ENCODE data around the gene ROBO1.
A peak's percentile ranks its signal among the peaks of the same experiment; 100 is the strongest.

ROBO1 gene

GRCh38 chr3:79057756-79058155 is 710.0 kb downstream of the ROBO1 start:
- no peak for DNase-seq (ENCODE audit: low spot score)

GRCh38 chr3:79056498-79056897 is 711.3 kb downstream of the ROBO1 start:
- DNase-seq (ENCODE audit: low spot score), result no peak

- DNase-seq (ENCODE audit: low spot score), result no peak
These were observed 715.6 kb downstream of the ROBO1 start for GRCh38 chr3:79052054-79052681.

- no peak for DNase-seq (ENCODE audit: low spot score)
These were observed 720.2 kb downstream of the ROBO1 start for GRCh38 chr3:79047581-79047980.

DNA sequence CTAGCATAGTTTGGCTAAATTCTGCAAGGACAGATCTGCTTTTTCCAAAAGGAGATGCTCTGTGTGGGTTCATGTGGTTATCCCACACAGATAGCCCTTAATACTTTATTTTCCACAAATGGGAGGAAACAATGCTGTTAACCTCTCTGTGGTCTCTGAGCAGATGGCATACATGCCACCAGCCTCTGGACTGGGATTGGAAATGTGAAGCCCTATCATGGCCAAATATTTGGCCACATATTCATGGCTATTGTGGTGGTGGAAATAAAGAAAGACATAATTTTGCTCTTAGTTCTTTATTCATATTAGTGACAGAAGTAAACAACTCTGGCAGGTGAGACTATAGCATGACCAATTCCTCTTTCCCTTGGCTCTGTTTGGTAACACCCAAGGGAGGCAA is 726.2 kb downstream of the ROBO1 start:
- no peak for DNase-seq (ENCODE audit: low spot score)

DNA sequence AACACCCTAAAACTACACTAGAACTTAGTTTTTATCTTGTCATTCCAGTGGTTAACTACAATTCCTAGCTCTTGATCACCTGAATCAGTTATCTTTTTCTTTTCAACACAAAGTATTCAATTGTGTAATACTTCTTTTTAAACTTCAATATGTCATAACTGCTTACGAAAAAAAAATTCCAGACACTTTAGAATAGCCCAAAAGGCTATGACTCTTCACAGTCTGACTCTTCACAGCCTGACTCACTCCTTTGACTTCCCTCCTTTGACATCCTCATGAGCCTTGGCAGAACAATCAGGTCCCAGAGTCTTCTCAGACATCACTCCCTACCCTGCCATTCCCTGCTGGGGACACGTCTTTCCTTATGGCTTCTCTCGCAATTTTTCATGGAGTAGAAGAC is 727.1 kb downstream of the ROBO1 start:
- DNase-seq (ENCODE audit: low spot score), result peak; percentile 26

- no peak for DNase-seq (ENCODE audit: low spot score)
These were observed 727.7 kb downstream of the ROBO1 start for GRCh38 chr3:79040091-79040490.

DNA sequence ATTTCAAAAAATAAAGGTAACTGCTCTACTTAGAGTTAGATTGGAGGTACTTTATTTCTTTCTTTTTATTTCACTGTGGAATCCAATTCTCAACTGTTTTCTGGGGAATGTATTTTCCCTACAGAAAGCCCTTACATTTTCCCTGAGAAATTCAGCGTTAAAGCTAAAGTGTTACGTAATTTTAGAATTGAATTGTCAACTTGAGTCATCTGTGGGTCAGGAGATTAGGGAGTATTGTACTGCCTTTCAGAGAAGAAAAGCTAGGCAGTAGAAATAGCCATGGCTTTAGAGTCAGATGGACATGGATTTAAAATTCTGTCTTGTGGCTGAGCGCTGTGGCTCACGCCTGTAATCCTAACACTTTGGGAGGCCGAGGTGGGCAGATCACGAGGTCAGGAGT is 728.6 kb downstream of the ROBO1 start:
- no peak for DNase-seq (ENCODE audit: low spot score)

GRCh38 chr3:79038636-79039035 is 729.2 kb downstream of the ROBO1 start:
- DNase-seq (ENCODE audit: low spot score), result no peak

GRCh38 chr3:79038057-79038456 is 729.7 kb downstream of the ROBO1 start:
- no peak for DNase-seq (ENCODE audit: low spot score)

GRCh38 chr3:79032686-79033318 is 735.0 kb downstream of the ROBO1 start:
- DNase-seq (ENCODE audit: low spot score), result peak; percentile 12

- no peak for DNase-seq (ENCODE audit: low spot score)
These were observed 737.6 kb downstream of the ROBO1 start for GRCh38 chr3:79030157-79030556.

GRCh38 chr3:79028916-79029315 is 738.9 kb downstream of the ROBO1 start:
- DNase-seq (ENCODE audit: low spot score), result no peak

GRCh38 chr3:79027593-79027992 is 740.2 kb downstream of the ROBO1 start:
- DNase-seq (ENCODE audit: low spot score), result no peak

DNA sequence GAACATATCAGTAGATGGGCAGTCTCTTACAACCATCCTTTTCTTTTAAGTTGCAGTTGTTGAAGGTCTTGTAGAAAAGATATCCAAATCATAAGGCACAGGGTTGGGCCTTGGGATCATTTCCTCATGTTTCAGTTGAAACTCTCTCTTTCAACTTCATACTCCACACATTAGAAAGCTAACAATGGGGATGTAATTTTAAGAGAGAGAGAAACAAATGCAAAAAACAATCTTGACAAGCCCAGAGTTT is 747.9 kb downstream of the ROBO1 start:
- no peak for DNase-seq (ENCODE audit: low spot score)

DNA sequence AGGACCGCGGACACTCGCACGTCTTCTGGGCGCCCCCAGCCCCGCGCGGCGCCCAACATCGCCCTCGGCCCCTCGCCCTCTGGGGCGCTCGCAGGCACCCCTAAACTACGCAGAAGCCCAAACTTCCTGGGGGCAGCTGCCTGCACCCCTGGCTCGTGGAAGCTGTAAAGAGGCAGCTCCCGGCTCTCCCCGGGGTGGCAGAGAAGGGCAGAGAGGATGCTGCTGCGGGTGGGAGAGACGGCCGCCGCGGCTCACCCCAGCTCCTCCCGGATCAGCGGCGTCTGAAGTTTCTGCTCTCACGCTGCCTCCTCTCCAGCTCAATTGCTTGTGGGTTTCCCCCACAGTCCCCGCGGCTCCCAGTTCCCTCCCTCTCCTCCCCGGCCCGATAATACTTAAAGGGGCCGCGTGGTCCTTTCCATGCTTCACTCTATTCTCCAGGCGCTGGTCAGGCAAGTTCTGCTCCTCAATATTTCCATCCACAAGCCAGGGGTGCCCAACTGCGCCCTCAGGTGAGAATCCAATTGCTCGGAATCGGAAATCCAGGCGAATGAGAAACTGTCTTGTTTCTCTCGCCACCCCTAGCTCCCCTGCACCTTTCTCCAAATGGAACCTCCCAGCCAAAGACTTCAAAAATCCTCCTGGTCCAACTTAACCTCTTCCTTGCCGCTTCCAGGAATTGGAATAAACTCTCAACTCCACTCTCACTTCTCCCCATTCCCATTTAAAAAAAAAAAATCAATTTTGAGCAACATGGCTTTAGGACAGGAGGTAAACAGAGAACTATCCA is 748.5 kb downstream of the ROBO1 start:
- DNase-seq (ENCODE audit: low spot score), result peak; percentile 84

- DNase-seq (ENCODE audit: low spot score), result peak; percentile 63
These were observed 749.1 kb downstream of the ROBO1 start for GRCh38 chr3:79018671-79019136.

- peak; percentile 11 for DNase-seq (ENCODE audit: low spot score)
These were observed 749.5 kb downstream of the ROBO1 start for GRCh38 chr3:79018265-79018664.

DNA sequence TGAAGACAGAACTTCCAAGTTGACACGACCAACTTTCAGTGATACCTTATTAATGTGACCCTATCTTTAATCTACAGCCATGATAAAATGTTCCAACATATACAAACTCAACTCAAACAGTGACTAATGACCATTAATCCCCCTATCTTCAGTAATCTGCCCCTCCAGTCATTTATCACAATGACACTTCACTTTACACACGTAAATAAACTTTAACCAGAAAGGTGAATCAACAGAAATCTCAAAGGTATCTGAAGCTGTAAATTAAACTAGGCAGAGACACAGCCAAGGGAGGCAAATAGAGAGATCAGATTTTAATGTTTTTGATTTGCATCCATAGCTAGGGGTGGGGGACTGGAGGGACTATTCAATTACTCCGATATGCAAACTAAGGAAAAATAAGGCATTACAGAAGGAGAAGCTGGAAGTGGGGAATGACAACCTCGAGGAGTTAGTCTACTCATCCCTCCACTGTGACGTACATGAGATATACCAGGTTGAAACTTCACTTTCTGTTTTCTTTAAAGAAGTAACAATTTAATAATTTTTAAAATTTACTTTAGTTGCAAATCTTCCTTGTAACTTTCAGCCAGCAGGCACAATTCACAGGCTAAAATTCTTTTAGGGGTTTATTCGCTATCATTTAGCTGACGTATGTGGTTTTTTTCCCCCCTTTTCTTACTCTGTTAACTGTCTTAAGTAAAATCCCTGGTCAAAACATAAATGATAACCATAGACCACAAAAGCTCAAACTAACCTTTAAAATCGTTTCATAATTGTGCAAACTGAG is 751.0 kb downstream of the ROBO1 start:
- DNase-seq (ENCODE audit: low spot score), result peak; percentile 34

DNA sequence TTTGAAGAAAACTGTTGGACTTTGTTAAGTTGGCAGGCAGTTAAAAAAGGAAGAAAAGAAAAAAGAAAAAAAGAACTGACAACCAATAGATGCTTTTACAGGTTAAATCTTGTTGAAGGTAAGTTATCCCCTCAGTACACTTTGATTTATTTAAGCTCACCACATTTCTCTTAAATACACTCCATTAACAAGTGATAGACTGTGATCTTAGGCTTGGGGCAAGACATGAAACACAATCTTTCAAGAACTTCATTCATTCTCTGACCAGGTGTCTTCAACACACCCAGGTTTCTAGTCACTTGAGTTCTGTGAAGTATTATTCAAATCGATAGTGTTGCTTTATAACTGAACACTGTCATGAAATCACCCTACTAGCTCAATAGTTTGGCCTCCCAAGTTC is 751.9 kb downstream of the ROBO1 start:
- no peak for DNase-seq (ENCODE audit: low spot score)

- no peak for DNase-seq (ENCODE audit: low spot score)
These were observed 754.8 kb downstream of the ROBO1 start for GRCh38 chr3:79012946-79013362.

DNA sequence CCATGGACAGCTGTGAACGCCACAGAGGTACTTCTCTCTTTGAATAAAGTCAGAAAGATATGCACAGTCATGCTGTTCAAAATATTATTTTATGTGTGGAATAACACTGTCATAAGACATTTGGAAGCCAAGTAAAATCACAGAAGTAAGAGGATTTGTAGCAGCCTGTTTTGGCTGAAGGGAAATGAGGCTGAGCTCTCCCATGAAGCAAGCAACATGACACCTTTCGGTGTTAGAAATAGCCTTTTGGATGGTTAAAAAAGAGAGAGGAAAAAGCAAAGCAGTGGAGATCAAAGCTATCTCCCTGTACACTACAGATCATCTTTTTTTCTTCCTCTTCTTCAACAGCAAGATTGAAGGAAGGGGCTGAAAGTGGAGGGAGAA is 755.3 kb downstream of the ROBO1 start:
- DNase-seq (ENCODE audit: low spot score), result no peak

All from hepatic stellate cell (primary cell).